ENCODE measurements around the gene SYNE3.

- TF ChIP-seq POLR2A (IDR thresholded peaks at IDR 0.05), result no peak
- TF ChIP-seq CTCF (IDR thresholded peaks at IDR 0.05), result no peak
- TF ChIP-seq EP300 (IDR thresholded peaks at IDR 0.05), result no peak
These were observed 41.5 kb downstream of the SYNE3 start for GRCh38 chr14:95474941-95475340.
